K562 (cell line): Measurements from ENCODE around the gene CAV1. TPM values are rescaled to one million over a fixed set of nuclear protein-coding genes. Genes with fewer than 3 reads are reported as not detected.

Experiments
- ATAC-seq: fragments of 200-7000 bp; cut with Tn5 transposase; 3 replicates; pipeline ENCODE4 v1.9.1; 2020; ENCODE audit warnings: moderate library complexity
- BruUV-seq: library from RNA; stranded (reverse); fragments of 400-500 nt; replicated peaks from 2 replicates; lab custom pipeline; 2021; lab: Mats Ljungman, UMichigan
- CTCF ChIA-PET: fragments of 300-600 bp; formaldehyde crosslinking; extraction: SDS; loops from one replicate; lab custom pipeline; 2021; ENCODE audit warnings: low intra/inter-chr PET ratio; lab: Yijun Ruan, JAX
- POLR2A ChIA-PET: fragments of 300-600, 350-650 bp; sonication (Branson Sonifier 250); formaldehyde crosslinking; extraction: SDS; loops from one replicate; lab custom pipeline; 2021; ENCODE audit warnings: antibody characterized with exemption, inconsistent platforms; lab: Yijun Ruan, JAX
- DNase-seq, 4 experiments: peaks; one replicate each; pipeline versions ENCODE4 v3.0.0 to v3.0.0-alpha.2; 2011 to 2018; ENCODE audit warnings: low spot score in 3 of 4, mixed read lengths in 3 of 4; ENCODE audit errors: extremely low read depth in 1 of 4
- FAIRE-seq: peaks from 2 replicates; lab custom pipeline; 2011; peaks lifted over from hg19 to GRCh38; lab: Jason Lieb, UNC
- H2AFZ ChIP-seq: 2 replicates; pipeline ENCODE4 v1.6.0; 2011; ENCODE audit warnings: low read depth, low read length, control low read depth, inconsistent platforms
- H3K27ac ChIP-seq: fragments of 200-600 bp; 3 replicates; pipeline ENCODE4 v1.8.0; 2011; ENCODE audit warnings: low read depth, mild to moderate bottlenecking, control low read depth, inconsistent platforms, low read length, moderate library complexity, mixed read lengths; ENCODE audit errors: extremely low read depth
- H3K27me3 ChIP-seq, 2 experiments: fragments of 300-600 bp in 1 of 2; 2 replicates in 1 of 2; 3 replicates in 1 of 2; pipeline versions ENCODE4 v1.6.0 to v1.8.0; 2011; ENCODE audit warnings: inconsistent platforms in 2 of 2, low read length in 2 of 2, mild to moderate bottlenecking in 1 of 2, mixed read lengths in 1 of 2, moderate library complexity in 1 of 2; ENCODE audit not compliant: control insufficient read depth in 2 of 2, insufficient read depth in 2 of 2
- H3K36me3 ChIP-seq: fragments of 300-600 bp; 3 replicates; pipeline ENCODE4 v1.8.0; 2011; ENCODE audit warnings: mild to moderate bottlenecking, low read length, inconsistent platforms; ENCODE audit not compliant: control insufficient read depth, insufficient read depth
- H3K4me1 ChIP-seq, 2 experiments: fragments of 200-600 bp in 1 of 2; replicated peaks in 1 of 2; 2 replicates in 1 of 2; 3 replicates in 1 of 2; pipeline versions ENCODE4 v1.5.1 to v1.8.0; 2011; ENCODE audit warnings: inconsistent platforms in 2 of 2, low read length in 2 of 2, mild to moderate bottlenecking in 1 of 2, mixed read lengths in 1 of 2, moderate library complexity in 1 of 2; ENCODE audit not compliant: control insufficient read depth in 2 of 2, insufficient read depth in 2 of 2
- H3K4me2 ChIP-seq: 2 replicates; pipeline ENCODE4 v1.6.1; 2011; ENCODE audit warnings: low read length, control low read depth, inconsistent platforms, mixed read lengths; ENCODE audit not compliant: insufficient read depth
- H3K4me3 ChIP-seq: fragments of 200-600 bp; sonication (generic), shearing (Covaris generic); 2 replicates; pipeline ENCODE4 v1.5.1; 2016; ENCODE audit warnings: control low read depth, inconsistent platforms
- H3K79me2 ChIP-seq: fragments of 200-600 bp; 3 replicates; pipeline ENCODE4 v1.8.0; 2011; ENCODE audit warnings: low read length, inconsistent platforms; ENCODE audit not compliant: control insufficient read depth, insufficient read depth
- H3K9ac ChIP-seq, 2 experiments: 2 replicates each; pipeline versions ENCODE4 v1.6.0 to v1.6.1; 2011; ENCODE audit warnings: low read depth in 2 of 2, low read length in 2 of 2, control low read depth in 1 of 2, inconsistent platforms in 1 of 2, mild to moderate bottlenecking in 1 of 2, mixed read lengths in 1 of 2; ENCODE audit not compliant: insufficient read depth in 1 of 2
- H3K9me1 ChIP-seq: one replicate; pipeline ENCODE4 v1.6.0; 2011; ENCODE audit warnings: inconsistent platforms, mild to moderate bottlenecking, low read length, moderate library complexity; ENCODE audit not compliant: control insufficient read depth, insufficient read depth
- H3K9me3 ChIP-seq: replicated peaks from 2 replicates; pipeline ENCODE4 v1.5.1; 2011; ENCODE audit warnings: low read depth, low read length, inconsistent platforms; ENCODE audit not compliant: control insufficient read depth, insufficient read depth
- H4K20me1 ChIP-seq: replicated peaks from 2 replicates; pipeline ENCODE4 v1.6.1; 2011; ENCODE audit warnings: low read length, inconsistent platforms, mixed read lengths; ENCODE audit not compliant: control insufficient read depth, insufficient read depth
- ARNT ChIP-seq, 2 experiments: fragments of 450-650 bp; IDR thresholded peaks; 2 replicates each; pipeline ENCODE4 v1.6.1; 2016; ENCODE audit warnings: mild to moderate bottlenecking in 1 of 2
- BDP1 ChIP-seq: IDR thresholded peaks from 3 replicates; pipeline ENCODE4 v1.6.1; 2011; ENCODE audit not compliant: insufficient read length, insufficient read depth
- BRD9 ChIP-seq: fragments of 450-650 bp; IDR thresholded peaks from 2 replicates; pipeline ENCODE4 v1.6.1; 2018; ENCODE audit warnings: low read depth; ENCODE audit not compliant: partially characterized antibody
- CBFA2T3 ChIP-seq: fragments of 450-650 bp; IDR thresholded peaks from 2 replicates; pipeline ENCODE4 v1.6.1; 2017
- HLTF ChIP-seq: fragments of 450-650 bp; IDR thresholded peaks from 2 replicates; pipeline ENCODE4 v1.6.1; 2016
- KDM1A ChIP-seq, 2 experiments: fragments of 450-650 bp; IDR thresholded peaks; 2 replicates each; pipeline ENCODE4 v1.6.1; 2016; ENCODE audit warnings: mild to moderate bottlenecking in 2 of 2
- MED1 ChIP-seq: sonication (generic); formaldehyde crosslinking; IDR thresholded peaks from 2 replicates; pipeline ENCODE4 v1.8.1; 2023; ENCODE audit warnings: missing genetic modification reagents, borderline replicate concordance
- NFXL1 ChIP-seq: fragments of 450-650 bp; formaldehyde crosslinking; IDR thresholded peaks from 2 replicates; pipeline ENCODE4 v1.4.0; 2021; ENCODE audit warnings: mild to moderate bottlenecking
- PCBP2 ChIP-seq: fragments of 200-400 bp; formaldehyde crosslinking; IDR thresholded peaks from 2 replicates; pipeline ENCODE4 v1.6.1; 2018; ENCODE audit warnings: low read length, low read depth, mild to moderate bottlenecking, moderate library complexity; ENCODE audit not compliant: poor library complexity, severe bottlenecking
- SNRNP70 ChIP-seq: fragments of 200-400 bp; formaldehyde crosslinking; optimal IDR thresholded peaks from 2 replicates; pipeline ENCODE3; 2017; ENCODE audit warnings: low read depth, low read length
- SRSF3 ChIP-seq: fragments of 200-400 bp; formaldehyde crosslinking; IDR thresholded peaks from 2 replicates; pipeline ENCODE4 v1.6.1; 2016; ENCODE audit warnings: mild to moderate bottlenecking, low read length, moderate library complexity; ENCODE audit not compliant: insufficient read depth
- STAG1 ChIP-seq: sonication (generic); formaldehyde crosslinking; IDR thresholded peaks from 2 replicates; pipeline ENCODE4 v1.5.0; 2020; ENCODE audit warnings: missing genetic modification reagents, borderline replicate concordance
- TCFL5 ChIP-seq: fragments of 250-450 bp; sonication (Bioruptor Pico); conservative IDR thresholded peaks from 2 replicates; pipeline ENCODE4 v1.6.1; 2021; ENCODE audit warnings: mild to moderate bottlenecking, moderate library complexity, matching md5 sums
- WGBS: fragments of 100-300 bp; shearing (Covaris generic); methylation state at CpG from one replicate; pipeline ENCODE4 v1.1.6; 2016; ENCODE audit warnings: low coverage, mixed read lengths; ENCODE audit not compliant: insufficient coverage; ENCODE audit errors: missing lambda C conversion rate; 5-methylcytosine and 5-hydroxymethylcytosine counted together
- in situ Hi-C: fragments of 300-500 bp; cut with MboI; formaldehyde crosslinking; loops from 4 replicates; pipeline ENCODE4 v1.15.0; 2018; ENCODE audit warnings: inconsistent platforms, mixed read lengths
- intact Hi-C: fragments of 100-400 bp; cut with micrococcal nuclease; formaldehyde crosslinking; loops from 2 replicates; pipeline ENCODE4 v1.14.2; 2022
- polyA plus RNA-seq, 8 experiments: library from polyadenylated mRNA; depleted of rRNA in 4 of 8; stranded (reverse) in 5 of 8; unstranded in 3 of 8; fragments of >200 nt; fragmentation: Nextera tagmentation in 2 of 8; fragmentation: Illumina TruSeq in 1 of 8; extraction: Ambion mirVana in 2 of 8; extraction: Trizol in 1 of 8; gene quantifications; 2 replicates each; pipeline versions ENCODE4 v1.2.1 to v1.2.3, GENCODE V29; 2011 to 2014; ENCODE audit warnings: inconsistent platforms in 1 of 8, missing spikeins in 1 of 8
- total RNA-seq, 7 experiments: library from RNA; depleted of rRNA in 6 of 7; stranded (reverse); fragments of >200 nt in 6 of 7; fragmentation: Illumina TruSeq in 2 of 7; extraction: Trizol in 2 of 7; gene quantifications; 2 replicates each; pipeline versions ENCODE4 v1.2.1 to v1.2.3, GENCODE V29; 2011 to 2021; ENCODE audit warnings: low replicate concordance in 1 of 7
- TF ChIP-seq, protein P1 (sequence below), 2 experiments: fragments of 450-650 bp in 1 of 2; IDR thresholded peaks; 2 replicates each; pipeline ENCODE4 v1.6.1; 2011 to 2017; ENCODE audit warnings: low read depth in 2 of 2, antibody characterized with exemption in 1 of 2, borderline replicate concordance in 1 of 2, low read length in 1 of 2, mild to moderate bottlenecking in 1 of 2, mixed read lengths in 1 of 2; ENCODE audit not compliant: control insufficient read depth in 1 of 2
- TF ChIP-seq, protein P2 (sequence below): fragments of 450-650 bp; IDR thresholded peaks from 2 replicates; pipeline ENCODE4 v1.6.1; 2016
- TF ChIP-seq, protein P3 (sequence below): fragments of 450-650 bp; IDR thresholded peaks from 2 replicates; pipeline ENCODE4 v1.6.1; 2016; ENCODE audit warnings: antibody characterized with exemption
- TF ChIP-seq, protein P4 (sequence below): fragments of 450-650 bp; conservative IDR thresholded peaks from 2 replicates; pipeline ENCODE4 v1.6.1; 2016; ENCODE audit warnings: missing genetic modification characterization, low read depth, mild to moderate bottlenecking, control low read depth, missing compliant biosample characterization

The CAV1 gene
- total and polyA plus RNA-seq, 9 of the 15 experiments (the other 6 are each of a cell fraction or from before 2014, with no cell fraction given): 0.08 to 1.5 (median 0.63) TPM

DNA sequence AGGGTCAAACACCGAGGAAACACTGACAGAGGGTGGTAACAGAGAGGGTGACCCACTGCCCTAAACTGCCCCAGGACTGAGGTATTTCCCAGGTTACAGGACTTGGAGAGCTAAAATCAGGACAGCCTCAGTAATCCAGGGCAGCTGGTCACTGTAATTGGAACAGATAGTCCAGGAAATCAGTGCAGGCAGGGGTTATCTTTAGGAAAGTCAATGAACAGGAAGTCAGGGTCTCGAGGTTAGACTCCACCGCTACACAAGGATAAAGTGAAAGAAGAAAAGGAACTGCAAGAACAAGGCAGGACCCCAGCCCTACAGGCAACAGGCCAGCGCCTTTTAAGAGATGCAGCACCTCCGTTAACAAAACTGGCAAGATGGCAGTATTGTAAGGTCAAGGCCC, 61.1 kb downstream of the CAV1 start:
- DNase-seq (no peak), ATAC-seq (no peak), FAIRE-seq (no peak)
- Histone ChIP-seq H4K20me1 (no peaks in the 10 kb centered on the region), H3K4me1 (no peaks in the 10 kb centered on the region), H3K36me3 (no peaks in the 10 kb centered on the region), H3K4me3 (no peak overlapping the region), H3K9me3 (no peaks in the 10 kb centered on the region), H2AFZ (no peak overlapping the region), H3K79me2 (no peaks in the 10 kb centered on the region), H3K27ac (no peak overlapping the region), H3K9me1 (no peaks in the 10 kb centered on the region), H3K4me2 (no peak overlapping the region), H3K9ac (no peak overlapping the region), H3K27me3 (0 out of 5 replicates have a peak, but pooled peaks cover 2 to 7% of the 10 kb centered on the region in 2 experiments)
- no TSS peak for BruUV-seq
- WGBS: 8% methylated on average over 5 of the region's 5 CpGs
- POLR2A ChIA-PET: interaction anchor here (1.0 kb wide), 1 partner anchor 310 kb away, joined by 4 read pairs; no protein-coding TSS in a partner anchor
- in situ Hi-C loops (no loop called here), intact Hi-C loops (loop anchor here (5.0 kb wide), 1 partner anchor 244 kb away; no protein-coding TSS in a partner anchor)
- CTCF ChIA-PET: interaction anchor here (5.4 kb wide), 1 partner anchor 328 kb away, joined by 97 read pairs; no protein-coding TSS in a partner anchor
- TF ChIP-seq TCFL5 (CRISPR knock-in tag): no peak
- no peak for TF ChIP-seq SNRNP70
- TF ChIP-seq BDP1: no peak
- no peak for TF ChIP-seq MED1 (CRISPR knock-in tag)
- no peak for TF ChIP-seq SRSF3
- no peak for TF ChIP-seq ARNT (IDR thresholded peaks at IDR 0.05)
- 0 out of 2 replicates have a peak, but pooled peaks have one; percentile 7 for TF ChIP-seq CBFA2T3
- peak; percentile 56 to 62; a peak in 3 of 4 replicates for TF ChIP-seq KDM1A (IDR thresholded peaks at IDR 0.05)
- TF ChIP-seq, protein P1, sequence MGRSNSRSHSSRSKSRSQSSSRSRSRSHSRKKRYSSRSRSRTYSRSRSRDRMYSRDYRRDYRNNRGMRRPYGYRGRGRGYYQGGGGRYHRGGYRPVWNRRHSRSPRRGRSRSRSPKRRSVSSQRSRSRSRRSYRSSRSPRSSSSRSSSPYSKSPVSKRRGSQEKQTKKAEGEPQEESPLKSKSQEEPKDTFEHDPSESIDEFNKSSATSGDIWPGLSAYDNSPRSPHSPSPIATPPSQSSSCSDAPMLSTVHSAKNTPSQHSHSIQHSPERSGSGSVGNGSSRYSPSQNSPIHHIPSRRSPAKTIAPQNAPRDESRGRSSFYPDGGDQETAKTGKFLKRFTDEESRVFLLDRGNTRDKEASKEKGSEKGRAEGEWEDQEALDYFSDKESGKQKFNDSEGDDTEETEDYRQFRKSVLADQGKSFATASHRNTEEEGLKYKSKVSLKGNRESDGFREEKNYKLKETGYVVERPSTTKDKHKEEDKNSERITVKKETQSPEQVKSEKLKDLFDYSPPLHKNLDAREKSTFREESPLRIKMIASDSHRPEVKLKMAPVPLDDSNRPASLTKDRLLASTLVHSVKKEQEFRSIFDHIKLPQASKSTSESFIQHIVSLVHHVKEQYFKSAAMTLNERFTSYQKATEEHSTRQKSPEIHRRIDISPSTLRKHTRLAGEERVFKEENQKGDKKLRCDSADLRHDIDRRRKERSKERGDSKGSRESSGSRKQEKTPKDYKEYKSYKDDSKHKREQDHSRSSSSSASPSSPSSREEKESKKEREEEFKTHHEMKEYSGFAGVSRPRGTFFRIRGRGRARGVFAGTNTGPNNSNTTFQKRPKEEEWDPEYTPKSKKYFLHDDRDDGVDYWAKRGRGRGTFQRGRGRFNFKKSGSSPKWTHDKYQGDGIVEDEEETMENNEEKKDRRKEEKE (IDR thresholded peaks at IDR 0.05; ENCODE audit: borderline replicate concordance in 1 of 2, control insufficient read depth in 1 of 2, low read depth in 2 of 2, low read length in 1 of 2): no peak
- no peak for TF ChIP-seq STAG1 (CRISPR knock-in tag)
- TF ChIP-seq, protein P2, sequence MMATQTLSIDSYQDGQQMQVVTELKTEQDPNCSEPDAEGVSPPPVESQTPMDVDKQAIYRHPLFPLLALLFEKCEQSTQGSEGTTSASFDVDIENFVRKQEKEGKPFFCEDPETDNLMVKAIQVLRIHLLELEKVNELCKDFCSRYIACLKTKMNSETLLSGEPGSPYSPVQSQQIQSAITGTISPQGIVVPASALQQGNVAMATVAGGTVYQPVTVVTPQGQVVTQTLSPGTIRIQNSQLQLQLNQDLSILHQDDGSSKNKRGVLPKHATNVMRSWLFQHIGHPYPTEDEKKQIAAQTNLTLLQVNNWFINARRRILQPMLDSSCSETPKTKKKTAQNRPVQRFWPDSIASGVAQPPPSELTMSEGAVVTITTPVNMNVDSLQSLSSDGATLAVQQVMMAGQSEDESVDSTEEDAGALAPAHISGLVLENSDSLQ: no peak
- TF ChIP-seq, protein P3, sequence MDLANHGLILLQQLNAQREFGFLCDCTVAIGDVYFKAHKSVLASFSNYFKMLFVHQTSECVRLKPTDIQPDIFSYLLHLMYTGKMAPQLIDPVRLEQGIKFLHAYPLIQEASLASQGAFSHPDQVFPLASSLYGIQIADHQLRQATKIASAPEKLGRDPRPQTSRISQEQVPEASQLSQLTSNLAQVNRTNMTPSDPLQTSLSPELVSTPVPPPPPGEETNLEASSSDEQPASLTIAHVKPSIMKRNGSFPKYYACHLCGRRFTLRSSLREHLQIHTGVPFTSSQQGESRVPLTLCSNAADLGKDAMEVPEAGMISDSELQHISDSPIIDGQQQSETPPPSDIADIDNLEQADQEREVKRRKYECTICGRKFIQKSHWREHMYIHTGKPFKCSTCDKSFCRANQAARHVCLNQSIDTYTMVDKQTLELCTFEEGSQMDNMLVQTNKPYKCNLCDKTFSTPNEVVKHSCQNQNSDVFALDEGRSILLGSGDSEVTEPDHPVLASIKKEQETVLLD: no peak
- TF ChIP-seq BRD9: no peak
- TF ChIP-seq PCBP2: no peak
- TF ChIP-seq, protein P4, sequence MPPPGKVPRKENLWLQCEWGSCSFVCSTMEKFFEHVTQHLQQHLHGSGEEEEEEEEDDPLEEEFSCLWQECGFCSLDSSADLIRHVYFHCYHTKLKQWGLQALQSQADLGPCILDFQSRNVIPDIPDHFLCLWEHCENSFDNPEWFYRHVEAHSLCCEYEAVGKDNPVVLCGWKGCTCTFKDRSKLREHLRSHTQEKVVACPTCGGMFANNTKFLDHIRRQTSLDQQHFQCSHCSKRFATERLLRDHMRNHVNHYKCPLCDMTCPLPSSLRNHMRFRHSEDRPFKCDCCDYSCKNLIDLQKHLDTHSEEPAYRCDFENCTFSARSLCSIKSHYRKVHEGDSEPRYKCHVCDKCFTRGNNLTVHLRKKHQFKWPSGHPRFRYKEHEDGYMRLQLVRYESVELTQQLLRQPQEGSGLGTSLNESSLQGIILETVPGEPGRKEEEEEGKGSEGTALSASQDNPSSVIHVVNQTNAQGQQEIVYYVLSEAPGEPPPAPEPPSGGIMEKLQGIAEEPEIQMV: no peak
- TF ChIP-seq HLTF: no peak
- TF ChIP-seq NFXL1: no peak
